GM12874 (cell line): Measurements from ENCODE around the gene BTN2A1.

Experiments used
- CTCF ChIP-seq: IDR thresholded peaks from 2 replicates; pipeline ENCODE4 v1.5.1; 2011; ENCODE audit warnings: low read depth, mild to moderate bottlenecking, control low read depth, low read length, moderate library complexity; ENCODE audit not compliant: insufficient read depth

BTN2A1 gene

GRCh38 chr6:26468829-26469228 is 11.1 kb downstream of the BTN2A1 start:
- TF ChIP-seq CTCF, result no peak

DNA sequence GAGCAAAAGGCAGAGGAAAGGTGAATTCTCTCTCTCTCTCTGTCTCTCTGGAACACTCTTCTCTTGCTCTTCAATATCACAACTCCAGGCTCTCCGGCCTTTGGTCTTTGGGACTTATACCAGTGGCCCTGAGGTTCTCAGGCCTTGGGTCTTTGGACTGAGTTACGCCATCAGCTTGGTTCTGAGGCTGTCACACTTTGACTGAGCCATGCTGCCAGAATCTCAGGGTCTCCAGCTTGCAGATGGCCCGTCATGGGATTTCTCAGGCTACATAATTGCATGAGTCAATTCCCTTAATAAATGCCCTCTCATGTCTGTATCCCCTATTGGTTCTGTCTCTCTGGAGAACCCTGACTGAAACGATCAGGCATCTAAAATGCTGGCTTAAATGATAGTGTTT is 12.9 kb downstream of the BTN2A1 start:
- TF ChIP-seq CTCF, result no peak

- no peak for TF ChIP-seq CTCF
Measured at GRCh38 chr6:26471970-26472369, 14.2 kb downstream of the BTN2A1 start.

GRCh38 chr6:26472549-26473290 is 15.0 kb downstream of the BTN2A1 start:
- no peak for TF ChIP-seq CTCF

GRCh38 chr6:26473429-26473757 is 15.6 kb downstream of the BTN2A1 start:
- TF ChIP-seq CTCF, result no peak

GRCh38 chr6:26473758-26474438 is 16.1 kb downstream of the BTN2A1 start:
- no peak for TF ChIP-seq CTCF

GRCh38 chr6:26474439-26474881 is 16.7 kb downstream of the BTN2A1 start:
- no peak for TF ChIP-seq CTCF
